CD4-positive, alpha-beta T cell treated with Interleukin-4 for 4 hours (primary cell): Measurements from ENCODE around the gene TNS1.

Experiments
- DNase-seq: peaks from one replicate; pipeline ENCODE4 v3.0.0-alpha.2; 2020

The TNS1 gene

DNA sequence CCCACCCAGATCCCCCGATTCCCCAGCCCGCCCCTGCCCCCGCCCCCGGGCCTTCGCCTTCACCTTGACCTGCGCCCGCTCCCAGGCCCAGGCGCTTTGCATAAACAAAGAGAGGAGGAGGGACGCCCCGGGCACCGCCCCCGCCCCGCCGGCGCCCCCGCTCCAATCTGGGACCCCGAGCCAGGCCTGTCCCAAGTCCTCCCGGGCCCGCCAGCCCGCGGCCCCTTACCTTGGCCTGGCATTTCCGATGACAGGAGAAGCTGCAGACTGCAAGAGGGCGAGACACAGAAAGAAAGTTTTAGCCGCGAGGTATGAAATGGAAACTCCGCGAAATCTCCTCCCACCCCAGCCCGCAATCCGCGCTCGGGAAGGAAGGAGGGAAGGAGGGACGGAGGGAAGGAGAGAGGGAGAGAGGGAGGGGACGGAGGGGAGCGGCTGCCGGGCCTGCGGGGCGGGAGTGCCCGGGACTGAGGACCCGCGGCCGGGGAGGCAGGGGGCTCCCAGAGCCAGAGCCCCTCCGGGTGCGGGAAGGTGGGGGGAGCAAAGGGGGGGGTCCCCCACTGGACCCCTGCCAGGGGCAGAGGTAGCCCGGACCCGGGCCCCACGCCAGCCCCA is 24.2 kb downstream of the TNS1 start:
- DNase-seq, result no peak

DNA sequence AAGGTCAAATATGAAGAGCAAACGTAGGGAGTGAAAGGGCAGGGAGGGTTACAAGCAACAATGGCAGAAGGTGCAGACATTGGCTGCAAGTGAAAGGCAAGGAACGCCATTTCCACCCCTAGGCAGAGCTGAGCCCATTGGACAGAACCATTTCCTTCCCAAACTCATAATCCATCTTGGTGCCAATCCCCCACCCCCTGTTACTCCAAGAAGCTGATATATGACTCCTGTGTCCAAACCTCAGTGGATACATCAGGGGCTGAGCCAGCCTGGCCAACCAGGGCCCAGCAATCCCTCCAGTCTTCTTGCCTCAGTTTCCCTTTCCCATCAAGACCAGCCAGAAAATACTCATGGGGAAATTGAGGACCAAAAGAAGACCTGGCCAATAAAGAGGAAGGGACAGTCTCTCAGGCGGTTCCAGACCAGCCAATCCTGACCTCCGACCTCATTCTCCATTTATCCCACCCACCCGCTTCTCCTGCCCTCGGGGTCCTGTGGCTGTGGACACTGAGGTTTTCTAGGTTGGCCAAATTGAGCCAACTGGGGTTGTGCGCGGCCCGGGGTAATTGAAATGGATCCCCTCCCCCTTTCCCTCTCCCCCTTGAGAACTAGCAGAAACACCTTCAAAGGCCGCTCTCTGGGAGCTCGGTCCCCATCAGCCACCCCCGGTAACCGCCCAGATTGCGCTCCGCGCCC is 24.8 kb downstream of the TNS1 start:
- no peak for DNase-seq

DNA sequence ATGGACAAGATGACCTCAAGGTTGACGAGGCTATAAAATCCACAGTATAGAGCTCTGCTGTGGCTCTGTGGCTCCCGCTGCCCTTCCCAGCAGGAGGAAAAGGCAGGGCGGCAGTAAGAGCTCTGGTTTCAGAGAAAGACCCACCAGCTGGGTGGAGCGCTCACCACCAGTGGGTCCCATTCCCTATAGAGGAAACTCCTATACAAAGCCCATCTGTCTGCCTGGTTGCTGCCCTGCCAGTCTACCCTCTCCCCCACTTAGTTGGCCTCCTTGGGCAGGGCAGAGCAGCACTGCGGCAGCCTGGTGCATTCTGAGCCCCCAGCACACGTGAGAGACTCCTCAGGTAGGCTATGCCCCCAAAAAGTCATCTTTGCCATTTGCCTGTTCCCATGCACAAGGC is 26.5 kb downstream of the TNS1 start:
- no peak for DNase-seq

DNA sequence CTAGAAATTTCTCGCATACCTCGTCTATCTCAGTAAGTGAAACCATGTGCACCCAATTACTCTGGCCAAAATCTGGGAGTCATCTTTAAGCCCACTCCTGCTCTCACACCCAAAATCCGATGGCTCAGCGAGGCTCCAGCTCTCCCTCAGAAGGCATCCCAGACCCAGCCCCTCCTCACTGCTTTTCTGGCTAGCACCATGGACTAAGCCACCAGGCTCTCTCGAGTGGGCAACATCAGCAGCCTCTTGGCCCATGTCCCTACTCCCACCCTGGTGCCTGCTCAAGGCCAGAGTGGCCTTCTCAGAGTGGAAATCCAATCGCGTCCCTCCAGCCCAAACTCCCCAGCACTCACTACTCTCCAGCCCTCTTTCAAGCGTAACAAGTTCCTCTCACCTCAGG is 27.2 kb downstream of the TNS1 start:
- DNase-seq, result no peak

DNA sequence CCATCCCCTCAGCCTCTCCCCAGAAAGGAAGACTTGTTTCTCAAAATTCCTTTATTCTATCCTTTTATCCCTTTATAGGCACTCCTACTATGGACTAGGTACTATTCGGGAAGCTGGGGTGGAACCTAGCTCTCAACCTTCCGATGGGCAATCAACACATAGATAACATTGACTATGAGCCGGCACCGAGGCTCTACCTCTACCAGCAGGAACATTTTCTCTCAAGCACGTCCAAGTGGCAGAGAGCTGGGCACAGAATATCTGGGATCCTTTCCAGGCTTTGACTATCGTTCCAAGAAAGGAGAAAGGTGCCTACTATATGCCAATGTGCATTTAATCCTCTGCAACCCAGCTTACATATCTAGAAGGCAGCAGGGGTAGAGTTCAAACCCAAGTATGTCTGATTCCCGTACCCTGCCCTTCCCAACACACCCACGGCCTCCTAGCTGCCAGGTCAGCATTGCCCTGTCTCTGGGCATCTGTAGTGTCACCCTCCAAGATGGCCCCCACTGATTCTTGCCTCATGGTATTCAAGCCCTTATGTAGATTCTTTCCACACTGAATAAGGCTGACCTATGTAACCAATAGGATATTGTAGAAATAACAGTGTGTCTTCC is 28.3 kb downstream of the TNS1 start:
- no peak for DNase-seq

DNA sequence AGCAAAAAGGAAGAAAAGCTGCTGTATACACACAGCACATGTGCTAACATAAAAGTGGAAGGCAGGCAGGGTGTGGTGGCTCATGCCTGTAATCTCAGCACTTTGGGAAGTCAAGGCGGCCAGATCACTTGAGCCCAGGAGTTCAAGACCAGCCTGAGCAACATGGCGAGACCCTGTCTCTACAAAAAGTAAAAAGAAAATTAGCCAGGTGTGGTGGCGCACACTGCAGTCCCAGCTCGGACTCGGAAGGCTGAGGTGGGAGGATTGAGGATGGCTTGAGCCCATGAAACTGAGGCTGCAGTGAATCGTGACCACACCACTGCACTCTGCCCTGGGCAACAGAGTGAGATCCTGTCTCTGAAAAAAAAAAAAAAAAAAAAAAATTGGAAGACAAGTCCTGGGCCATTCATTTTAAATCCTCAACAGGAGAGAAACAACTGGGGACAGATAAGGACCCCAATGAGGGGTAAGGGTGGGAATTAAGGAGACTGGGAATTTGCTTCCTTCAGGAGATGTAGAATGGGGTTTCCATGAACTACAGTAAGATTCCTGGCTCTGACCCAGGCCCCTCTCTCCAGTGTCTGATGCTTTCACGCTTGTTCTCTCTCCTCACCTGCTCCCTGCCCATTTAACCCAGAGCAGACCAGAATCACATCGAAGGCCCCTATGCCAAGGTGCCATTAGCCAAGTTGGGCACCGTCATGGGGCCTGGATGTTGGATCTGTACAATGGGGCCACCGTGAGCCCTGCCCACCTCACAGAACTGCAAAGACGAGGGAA is 29.6 kb downstream of the TNS1 start:
- DNase-seq, result no peak

DNA sequence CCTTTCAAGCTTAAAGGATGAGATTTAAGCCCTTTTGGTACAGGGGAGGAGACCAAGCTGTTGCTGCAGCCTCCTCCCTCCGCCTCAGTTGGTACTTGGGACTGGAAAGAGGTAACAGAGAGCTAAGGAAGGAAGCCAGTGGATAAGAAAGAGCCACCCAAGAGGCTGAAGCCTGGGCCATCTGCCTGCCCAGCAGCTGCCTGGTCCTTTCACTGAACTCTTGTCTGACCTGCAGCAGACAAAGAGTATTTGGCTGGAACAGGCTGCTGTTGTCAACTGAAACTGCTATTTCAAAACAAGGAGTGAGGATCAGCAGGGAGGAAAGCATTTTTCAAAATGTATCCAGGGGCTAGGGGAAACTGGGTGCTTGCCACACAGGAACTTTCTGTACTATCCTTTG is 30.3 kb downstream of the TNS1 start:
- DNase-seq, result no peak

DNA sequence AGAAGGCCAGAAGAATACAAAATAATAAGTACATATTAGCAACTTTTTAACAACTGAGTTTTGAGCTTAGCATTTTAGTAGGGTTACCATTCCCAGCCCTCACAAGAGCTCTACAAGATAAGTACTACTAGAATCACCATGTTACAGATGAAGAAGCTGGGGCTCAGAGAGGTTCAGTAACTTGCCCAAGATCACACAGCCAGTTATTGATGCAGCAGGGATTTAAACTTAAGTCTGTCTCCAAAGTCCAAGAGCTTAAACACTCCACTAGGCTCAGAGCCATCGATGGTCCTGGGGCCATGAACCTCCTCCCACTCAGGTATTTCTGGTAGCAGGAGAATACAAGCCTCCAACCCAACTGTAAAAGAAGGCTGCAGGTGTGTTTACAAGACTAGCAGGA is 30.8 kb downstream of the TNS1 start:
- DNase-seq, result no peak

DNA sequence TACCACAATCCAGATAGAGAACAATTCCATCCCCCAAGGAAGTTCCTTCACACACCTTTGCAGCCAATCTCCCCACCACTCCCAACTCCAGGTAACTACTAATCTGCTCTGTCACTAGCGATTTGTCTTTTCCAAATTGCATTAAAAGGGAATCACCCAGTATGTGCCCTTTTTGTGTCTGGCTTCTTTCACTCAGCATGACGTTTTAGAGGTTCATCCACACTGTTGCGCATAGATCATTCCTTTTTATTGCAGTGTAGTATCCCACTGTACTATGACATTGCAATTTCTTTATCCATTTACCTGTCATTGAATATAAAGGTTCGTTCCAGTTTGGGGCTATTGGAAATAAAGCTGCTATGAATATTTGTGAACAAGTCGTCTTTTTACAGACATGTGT is 31.6 kb downstream of the TNS1 start:
- no peak for DNase-seq

DNA sequence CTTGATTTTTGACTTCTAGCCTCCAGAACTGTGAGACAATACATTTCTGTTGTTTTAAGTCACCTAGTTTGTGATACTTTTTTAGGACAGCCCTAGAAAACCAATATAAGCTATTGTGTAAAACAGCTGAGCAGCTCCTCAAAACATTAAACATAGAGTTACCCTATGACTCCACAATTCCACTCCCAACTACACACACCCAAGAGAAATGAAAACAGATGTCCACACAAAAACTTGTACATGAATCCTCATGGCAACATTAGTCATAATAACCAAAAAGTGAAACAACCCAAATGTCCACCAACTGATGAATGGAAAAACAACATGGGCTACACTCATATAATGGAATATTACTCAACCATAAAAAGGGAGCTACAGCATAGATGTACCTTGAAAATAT is 32.6 kb downstream of the TNS1 start:
- no peak for DNase-seq

DNA sequence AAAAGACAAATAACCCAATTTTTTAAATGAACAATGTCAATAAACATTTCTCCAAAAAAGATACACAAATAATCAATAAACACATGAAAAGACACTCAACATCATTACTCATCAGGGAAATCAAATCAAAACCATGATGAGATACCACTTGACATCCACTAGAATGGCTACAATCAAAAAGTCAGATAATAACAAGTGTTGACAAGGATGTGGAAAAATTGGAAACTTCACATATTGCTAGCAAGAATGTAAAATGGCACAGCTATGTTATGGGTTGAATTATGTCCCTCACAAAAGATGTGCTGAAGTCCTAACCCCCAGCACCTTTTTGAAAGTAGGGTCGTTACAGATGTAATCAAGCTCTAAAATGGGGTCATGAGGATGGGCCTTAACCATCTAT is 33.2 kb downstream of the TNS1 start:
- no peak for DNase-seq

DNA sequence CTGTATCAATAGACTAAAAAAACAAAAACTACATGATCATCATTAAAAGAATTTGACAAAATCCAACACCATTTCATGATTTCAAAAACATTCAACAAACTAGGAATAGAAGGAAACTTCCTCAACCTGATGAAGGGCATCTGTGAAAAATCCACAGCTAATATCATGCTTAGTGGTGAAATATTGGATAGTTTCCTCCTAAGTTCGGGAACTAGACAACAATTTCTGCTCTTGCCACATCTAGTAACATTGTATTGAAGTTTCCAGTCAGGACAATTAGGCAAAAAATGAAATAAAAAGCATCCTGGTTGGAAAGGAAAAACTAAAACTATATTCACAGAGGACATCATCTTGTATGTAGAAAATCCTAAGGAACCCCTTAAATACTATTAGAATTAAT is 34.8 kb downstream of the TNS1 start:
- DNase-seq, result no peak

DNA sequence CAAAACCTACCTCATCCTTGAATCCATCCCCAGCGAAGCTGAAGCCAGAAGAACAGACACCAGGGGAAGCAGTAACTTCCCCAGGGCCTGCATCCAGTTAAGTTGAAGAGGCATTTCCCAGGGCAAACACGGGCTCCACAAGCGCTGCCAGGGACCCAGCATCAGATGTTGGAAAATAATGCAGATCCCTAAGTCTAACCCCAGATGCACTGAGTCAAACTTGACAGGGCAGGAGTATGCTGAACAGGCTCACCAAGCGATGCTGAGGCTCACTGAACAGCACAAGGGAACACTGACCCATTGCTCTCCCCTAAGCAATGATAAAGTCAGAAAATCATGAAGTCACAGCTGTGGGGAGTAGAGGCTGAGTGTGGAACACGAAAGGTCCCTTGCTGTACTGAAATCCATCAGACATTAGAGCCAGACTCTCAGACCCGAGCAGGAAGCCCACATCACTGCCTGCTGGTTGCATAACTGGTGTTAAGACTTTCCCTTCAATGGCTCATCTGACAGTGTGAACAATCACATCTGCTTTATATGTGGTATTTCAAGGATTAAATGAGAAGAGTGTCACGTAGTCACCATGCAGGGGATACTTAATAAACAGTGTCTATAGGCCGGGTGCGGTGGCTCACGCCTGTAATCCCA is 36.2 kb downstream of the TNS1 start:
- DNase-seq, result no peak

DNA sequence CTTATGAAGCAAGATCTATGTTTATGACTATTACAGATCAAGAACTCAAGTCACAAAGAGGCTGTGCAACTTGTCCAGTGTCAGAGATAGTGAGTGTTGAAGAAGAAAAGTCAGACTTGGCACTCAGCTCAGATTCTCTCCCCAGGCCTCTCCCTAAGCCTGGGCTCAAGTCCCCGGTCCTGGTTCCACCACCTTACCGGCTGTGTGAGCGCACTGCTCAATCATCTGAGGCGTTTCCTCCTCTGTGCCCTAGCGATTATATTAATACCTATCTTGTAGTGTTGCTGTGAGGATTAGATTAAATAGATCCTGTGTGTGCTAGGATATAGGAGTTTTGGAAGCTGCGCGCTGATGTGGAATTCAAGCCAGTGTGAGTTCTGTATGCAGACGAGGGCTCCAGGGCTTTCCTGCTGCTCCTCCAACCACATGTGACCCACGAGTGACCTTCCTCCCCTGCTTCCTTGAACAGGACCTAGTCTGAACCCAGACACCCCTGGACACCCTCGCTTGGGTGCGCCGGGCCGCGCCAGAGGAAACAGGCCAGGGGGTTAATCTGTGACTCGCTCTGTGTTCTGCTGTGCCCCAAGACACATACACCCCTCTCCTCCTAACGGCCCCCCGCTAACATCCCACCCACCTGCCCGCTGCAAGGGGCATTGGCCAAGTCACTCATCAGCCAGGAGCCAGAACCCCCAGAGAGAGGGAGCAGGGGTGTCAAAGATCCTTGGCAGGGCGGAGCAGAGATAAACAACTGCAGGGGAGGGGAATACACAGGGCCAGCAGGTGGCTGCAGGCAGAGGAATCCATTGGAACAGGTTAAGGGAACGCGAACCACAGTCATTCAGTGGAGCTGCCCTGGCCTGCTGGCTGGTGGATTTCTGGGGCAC is 38.3 kb downstream of the TNS1 start:
- DNase-seq, result no peak

DNA sequence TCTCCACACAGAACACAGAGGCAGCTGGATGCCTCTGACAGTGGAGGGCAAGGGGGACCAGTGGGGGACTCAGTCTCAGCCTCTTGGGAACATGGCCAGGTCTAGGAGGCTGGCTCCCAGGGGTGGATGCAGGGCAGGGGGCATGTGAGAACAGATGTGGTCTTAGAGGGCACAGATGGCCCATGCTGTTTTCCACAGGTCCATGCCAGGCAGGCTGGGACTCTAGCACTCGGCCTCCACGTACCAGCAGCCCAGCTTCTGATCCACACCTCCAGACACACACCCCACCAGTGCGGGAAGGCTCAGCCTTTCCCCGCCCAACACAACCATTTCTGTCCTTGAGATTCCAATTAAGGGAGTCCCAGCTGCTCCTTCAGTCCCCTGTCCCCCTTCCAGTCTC is 42.4 kb downstream of the TNS1 start:
- no peak for DNase-seq

DNA sequence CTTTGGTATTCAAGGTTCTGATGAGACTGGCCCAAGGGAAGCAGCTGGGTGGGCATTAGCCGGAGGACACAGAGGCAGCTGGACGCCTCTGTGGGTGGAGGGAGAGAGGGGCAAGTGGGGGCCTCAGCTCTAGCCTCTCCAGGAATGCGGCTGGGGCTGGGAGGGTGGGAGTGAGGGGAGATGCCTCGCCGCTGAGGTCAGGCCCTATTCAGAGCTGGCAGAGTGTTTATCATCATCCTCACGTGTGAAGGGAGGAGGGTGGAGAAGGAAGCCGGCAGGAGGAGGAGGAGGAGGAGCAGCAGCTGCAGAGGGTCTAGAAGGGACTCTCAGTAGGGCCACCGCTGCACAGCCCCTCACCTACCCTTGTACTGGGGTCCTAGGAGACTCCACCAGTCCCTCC is 43.1 kb downstream of the TNS1 start:
- no peak for DNase-seq

DNA sequence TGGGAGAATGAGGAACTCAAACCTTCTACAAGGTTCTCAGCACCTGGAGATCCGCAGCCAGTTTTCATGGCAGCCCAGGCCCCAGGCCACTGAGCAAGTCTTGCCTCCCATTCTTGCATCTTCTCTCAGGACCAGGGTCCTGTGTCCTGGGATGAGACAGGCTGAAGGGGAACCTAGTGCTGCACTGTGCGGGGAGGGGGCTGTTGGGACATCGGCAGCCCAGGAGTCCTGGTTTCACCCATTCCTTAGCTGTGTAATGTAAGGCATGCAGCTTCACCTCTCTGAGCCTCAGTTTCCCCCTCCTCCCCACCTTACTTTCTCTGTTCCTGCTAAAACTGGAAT is 43.9 kb downstream of the TNS1 start:
- DNase-seq, result no peak

DNA sequence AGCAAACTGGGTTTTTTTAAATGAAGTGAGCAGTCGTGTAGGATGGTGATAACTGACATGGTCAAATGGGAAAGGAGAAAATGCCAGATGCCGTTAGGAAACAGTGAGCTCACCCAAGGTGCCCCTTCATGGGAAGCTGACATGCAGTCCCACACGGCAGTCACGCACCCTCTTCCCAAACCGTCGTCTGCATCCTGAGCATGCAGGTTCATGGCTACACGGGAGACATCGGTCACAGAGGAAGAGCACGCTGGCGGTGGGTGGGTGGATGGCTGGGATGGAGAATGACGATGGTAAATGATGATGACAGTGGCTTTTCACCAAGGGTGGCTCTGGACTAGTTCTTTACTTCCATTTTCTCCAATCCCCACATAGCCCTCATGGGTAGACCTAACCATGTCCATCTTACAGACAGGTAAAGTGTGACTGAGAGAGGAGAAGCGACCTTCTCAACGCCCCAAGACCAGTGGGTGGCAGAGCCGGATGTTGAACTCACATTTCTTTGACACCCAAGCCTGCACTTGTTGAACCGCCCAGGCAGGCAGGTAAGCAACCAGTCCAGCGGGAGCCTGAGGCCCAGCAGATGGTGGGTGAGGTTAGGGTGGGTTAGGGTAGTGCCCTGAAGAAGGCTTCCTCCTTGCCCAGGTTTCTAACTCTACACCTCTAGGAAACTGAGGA is 44.5 kb downstream of the TNS1 start:
- DNase-seq, result no peak

DNA sequence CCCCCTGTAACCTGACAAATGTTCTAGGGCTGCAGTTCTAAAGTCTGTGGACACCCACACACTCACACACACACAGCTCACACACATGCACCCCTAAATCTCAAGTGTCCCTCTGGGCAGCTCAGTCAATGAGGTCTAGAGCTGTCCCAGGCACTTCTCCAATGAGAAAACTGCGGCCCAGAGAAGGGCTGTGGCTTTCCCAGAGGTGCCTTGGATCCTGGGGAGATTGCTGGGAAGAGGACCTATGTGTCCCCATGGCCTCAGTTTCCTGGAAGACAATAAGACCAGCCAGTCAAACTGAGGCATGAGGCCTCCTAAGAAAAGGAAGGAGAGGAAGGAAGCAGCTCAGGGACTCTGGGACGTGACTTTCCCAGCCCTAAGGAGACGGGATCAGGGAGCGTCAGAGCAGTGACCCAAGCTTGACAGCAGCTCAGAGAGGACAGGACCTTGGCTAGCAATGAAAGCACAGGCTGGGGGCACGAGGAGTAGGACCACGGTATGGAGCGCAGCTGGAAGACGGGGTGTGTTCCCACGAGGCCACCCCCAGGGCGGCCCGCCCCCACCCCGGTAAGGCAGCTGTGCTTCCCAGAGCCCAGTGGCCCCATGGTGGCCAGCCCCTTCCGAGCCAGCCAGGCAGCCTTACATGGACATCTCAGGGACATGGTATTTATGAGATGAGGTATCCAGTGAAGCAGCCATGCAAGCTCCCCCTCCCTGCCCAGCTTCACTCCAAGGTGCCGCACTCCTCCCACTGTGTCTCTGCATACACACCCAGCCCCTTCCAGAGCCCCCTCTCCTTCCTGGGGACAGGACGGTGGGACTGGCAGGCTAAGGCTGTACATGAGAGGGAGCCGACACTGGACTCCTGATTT is 46.0 kb downstream of the TNS1 start:
- no peak for DNase-seq

DNA sequence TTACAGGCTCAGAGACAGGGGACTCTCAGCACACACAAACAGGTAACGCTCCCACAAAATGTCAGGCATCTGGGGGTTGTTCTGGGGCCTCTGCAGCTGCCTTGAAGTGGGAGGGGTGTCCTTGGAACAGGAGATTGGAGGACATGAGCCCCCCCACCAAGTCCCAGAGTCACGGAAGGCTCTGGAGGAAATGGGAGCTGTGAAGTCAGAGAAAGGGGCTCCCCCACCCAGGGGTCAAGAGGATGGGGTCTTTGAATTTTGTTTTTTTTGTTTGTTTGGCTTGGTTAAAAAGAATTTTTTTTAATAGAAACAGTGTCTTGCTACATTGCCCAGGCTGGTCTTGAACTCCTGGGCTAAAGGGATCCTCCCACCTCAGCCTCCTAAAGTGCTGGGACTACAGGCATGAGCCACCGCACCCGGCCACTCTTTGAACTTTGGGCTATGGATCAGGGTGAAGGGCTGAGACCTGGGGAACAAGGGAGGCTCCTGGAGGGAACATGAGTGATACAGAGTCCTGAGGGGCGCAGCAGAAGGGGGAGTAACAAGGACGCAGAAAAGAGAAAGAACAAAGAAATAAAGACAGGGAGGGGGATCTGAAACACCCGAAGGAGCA is 46.8 kb downstream of the TNS1 start:
- DNase-seq, result no peak
